HEK293 (cell line): ENCODE data around the gene LIPE.

Source experiments
- CTCF ChIA-PET: fragments of 350-600 bp; formaldehyde crosslinking; extraction: SDS; loops from one replicate; lab custom pipeline; 2021; ENCODE audit warnings: antibody characterized with exemption; lab: Yijun Ruan, JAX
- POLR2A ChIA-PET: fragments of 300-600 bp; formaldehyde crosslinking; extraction: SDS; loops from one replicate; lab custom pipeline; 2020; ENCODE audit warnings: antibody characterized with exemption, inconsistent platforms; lab: Yijun Ruan, JAX
- H3K27ac ChIP-seq: fragments of 200-500 bp; sonication (Bioruptor generic); 2 replicates; pipeline ENCODE4 v1.5.1; 2014; ENCODE audit warnings: low read depth, low read length, control low read depth, inconsistent platforms; ENCODE audit errors: extremely low read depth
- H3K36me3 ChIP-seq, 2 experiments: fragments of 200-500 bp in 1 of 2; sonication (Bioruptor generic) in 1 of 2; 1 replicate in 1 of 2; 2 replicates in 1 of 2; pipeline ENCODE4 v1.5.1; 2014 to 2017; ENCODE audit warnings: inconsistent platforms in 2 of 2, low read length in 2 of 2; ENCODE audit not compliant: control insufficient read depth in 2 of 2, insufficient read depth in 1 of 2
- H3K4me1 ChIP-seq: fragments of 200-500 bp; sonication (Bioruptor generic); 2 replicates; pipeline ENCODE4 v1.5.1; 2014; ENCODE audit warnings: mild to moderate bottlenecking, low read length, inconsistent platforms; ENCODE audit not compliant: control insufficient read depth, insufficient read depth
- H3K4me3 ChIP-seq: 2 replicates; pipeline ENCODE4 v1.5.1; 2011; ENCODE audit warnings: low read depth, mild to moderate bottlenecking, control low read depth, low read length, moderate library complexity
- H3K9me3 ChIP-seq: fragments of 200-500 bp; sonication (Bioruptor generic); 2 replicates; pipeline ENCODE4 v1.5.1; 2014; ENCODE audit warnings: low read depth, low read length, inconsistent platforms; ENCODE audit not compliant: control insufficient read depth, insufficient read depth
- BCL11B ChIP-seq: fragments of 450-650 bp; formaldehyde crosslinking; IDR thresholded peaks from 2 replicates; pipeline ENCODE4 v1.5.1; 2016; ENCODE audit warnings: low read depth, missing biosample characterization, missing genetic modification characterization
- KLF9 ChIP-seq: fragments of 450-650 bp; formaldehyde crosslinking; IDR thresholded peaks from 2 replicates; pipeline ENCODE4 v1.5.1; 2016; ENCODE audit warnings: missing biosample characterization, missing genetic modification characterization, low read depth
- SCRT2 ChIP-seq: fragments of 450-650 bp; formaldehyde crosslinking; IDR thresholded peaks from 2 replicates; pipeline ENCODE4 v1.5.1; 2016; ENCODE audit warnings: missing biosample characterization, missing genetic modification characterization
- ZBTB17 ChIP-seq: fragments of 450-650 bp; formaldehyde crosslinking; IDR thresholded peaks from 2 replicates; pipeline ENCODE4 v1.5.1; 2016; ENCODE audit warnings: missing biosample characterization, missing genetic modification characterization
- ZNF24 ChIP-seq: fragments of 450-650 bp; formaldehyde crosslinking; IDR thresholded peaks from 2 replicates; pipeline ENCODE4 v1.5.1; 2016; ENCODE audit warnings: missing biosample characterization, missing genetic modification characterization
- ZNF585B ChIP-seq: fragments of 450-650 bp; formaldehyde crosslinking; IDR thresholded peaks from 2 replicates; pipeline ENCODE4 v1.5.1; 2016; ENCODE audit warnings: missing biosample characterization, missing genetic modification characterization
- ZNF621 ChIP-seq: fragments of 450-650 bp; formaldehyde crosslinking; IDR thresholded peaks from 2 replicates; pipeline ENCODE4 v1.5.1; 2017; ENCODE audit warnings: missing biosample characterization, missing genetic modification characterization
- ZNF645 ChIP-seq: fragments of 450-650 bp; formaldehyde crosslinking; IDR thresholded peaks from 2 replicates; pipeline ENCODE4; 2016; ENCODE audit warnings: missing biosample characterization, missing genetic modification characterization
- ZSCAN16 ChIP-seq: fragments of 450-650 bp; formaldehyde crosslinking; IDR thresholded peaks from 2 replicates; pipeline ENCODE4 v1.5.1; 2016; ENCODE audit warnings: missing biosample characterization, missing genetic modification characterization
- TF ChIP-seq, protein P1 (sequence below): fragments of 450-650 bp; formaldehyde crosslinking; IDR thresholded peaks from 2 replicates; pipeline ENCODE4 v1.5.1; 2016; ENCODE audit warnings: missing biosample characterization, missing genetic modification characterization
- TF ChIP-seq, protein P2 (sequence below): fragments of 450-650 bp; formaldehyde crosslinking; IDR thresholded peaks from 2 replicates; pipeline ENCODE4 v1.5.1; 2016; ENCODE audit warnings: missing biosample characterization, missing genetic modification characterization, low read depth
- TF ChIP-seq, protein P3 (sequence below): fragments of 450-650 bp; formaldehyde crosslinking; IDR thresholded peaks from 2 replicates; pipeline ENCODE4 v1.5.1; 2016; ENCODE audit warnings: missing biosample characterization, missing genetic modification characterization
- TF ChIP-seq, protein P4 (sequence below): fragments of 450-650 bp; formaldehyde crosslinking; IDR thresholded peaks from 2 replicates; pipeline ENCODE4 v1.5.1; 2017; ENCODE audit warnings: missing biosample characterization, missing genetic modification characterization

LIPE gene

DNA sequence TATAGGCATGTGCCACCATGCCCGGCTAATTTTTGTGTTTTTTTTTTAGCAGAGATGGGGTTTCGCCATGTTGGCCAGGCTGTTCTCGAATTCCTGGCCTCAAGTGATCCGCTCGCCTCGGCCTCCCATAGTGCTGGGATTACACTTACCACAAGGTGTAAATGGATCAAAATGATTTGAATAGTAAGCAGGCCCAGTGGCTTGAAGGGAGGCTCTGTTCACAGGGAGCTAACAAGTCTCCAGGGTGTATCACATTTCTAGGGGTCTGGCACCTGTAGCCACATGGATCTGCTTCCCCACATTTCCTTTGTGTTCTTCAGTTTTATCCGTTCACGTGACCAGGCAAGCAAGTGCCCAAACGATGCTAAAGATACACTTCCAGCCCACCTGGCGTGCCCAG lies 23.6 kb downstream of the LIPE start:
- Histone ChIP-seq H3K9me3 (no peaks in the 10 kb centered on the region), H3K4me3 (no peak overlapping the region), H3K27ac (no peak overlapping the region), H3K36me3 (peaks cover 2 to 4% of the 10 kb centered on the region in 2 experiments; a peak in 2 of 3 replicates), H3K4me1 (peaks cover 9% of the 10 kb centered on the region)
- TF ChIP-seq BCL11B (tag by site-specific recombination) (no peak), ZBTB17 (tag by site-specific recombination) (no peak), ZSCAN16 (peak; percentile 82), ZNF24 (tag by site-specific recombination) (no peak)
- TF ChIP-seq, protein P1, sequence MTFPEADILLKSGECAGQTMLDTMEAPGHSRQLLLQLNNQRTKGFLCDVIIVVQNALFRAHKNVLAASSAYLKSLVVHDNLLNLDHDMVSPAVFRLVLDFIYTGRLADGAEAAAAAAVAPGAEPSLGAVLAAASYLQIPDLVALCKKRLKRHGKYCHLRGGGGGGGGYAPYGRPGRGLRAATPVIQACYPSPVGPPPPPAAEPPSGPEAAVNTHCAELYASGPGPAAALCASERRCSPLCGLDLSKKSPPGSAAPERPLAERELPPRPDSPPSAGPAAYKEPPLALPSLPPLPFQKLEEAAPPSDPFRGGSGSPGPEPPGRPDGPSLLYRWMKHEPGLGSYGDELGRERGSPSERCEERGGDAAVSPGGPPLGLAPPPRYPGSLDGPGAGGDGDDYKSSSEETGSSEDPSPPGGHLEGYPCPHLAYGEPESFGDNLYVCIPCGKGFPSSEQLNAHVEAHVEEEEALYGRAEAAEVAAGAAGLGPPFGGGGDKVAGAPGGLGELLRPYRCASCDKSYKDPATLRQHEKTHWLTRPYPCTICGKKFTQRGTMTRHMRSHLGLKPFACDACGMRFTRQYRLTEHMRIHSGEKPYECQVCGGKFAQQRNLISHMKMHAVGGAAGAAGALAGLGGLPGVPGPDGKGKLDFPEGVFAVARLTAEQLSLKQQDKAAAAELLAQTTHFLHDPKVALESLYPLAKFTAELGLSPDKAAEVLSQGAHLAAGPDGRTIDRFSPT: no peak
- TF ChIP-seq, protein P2, sequence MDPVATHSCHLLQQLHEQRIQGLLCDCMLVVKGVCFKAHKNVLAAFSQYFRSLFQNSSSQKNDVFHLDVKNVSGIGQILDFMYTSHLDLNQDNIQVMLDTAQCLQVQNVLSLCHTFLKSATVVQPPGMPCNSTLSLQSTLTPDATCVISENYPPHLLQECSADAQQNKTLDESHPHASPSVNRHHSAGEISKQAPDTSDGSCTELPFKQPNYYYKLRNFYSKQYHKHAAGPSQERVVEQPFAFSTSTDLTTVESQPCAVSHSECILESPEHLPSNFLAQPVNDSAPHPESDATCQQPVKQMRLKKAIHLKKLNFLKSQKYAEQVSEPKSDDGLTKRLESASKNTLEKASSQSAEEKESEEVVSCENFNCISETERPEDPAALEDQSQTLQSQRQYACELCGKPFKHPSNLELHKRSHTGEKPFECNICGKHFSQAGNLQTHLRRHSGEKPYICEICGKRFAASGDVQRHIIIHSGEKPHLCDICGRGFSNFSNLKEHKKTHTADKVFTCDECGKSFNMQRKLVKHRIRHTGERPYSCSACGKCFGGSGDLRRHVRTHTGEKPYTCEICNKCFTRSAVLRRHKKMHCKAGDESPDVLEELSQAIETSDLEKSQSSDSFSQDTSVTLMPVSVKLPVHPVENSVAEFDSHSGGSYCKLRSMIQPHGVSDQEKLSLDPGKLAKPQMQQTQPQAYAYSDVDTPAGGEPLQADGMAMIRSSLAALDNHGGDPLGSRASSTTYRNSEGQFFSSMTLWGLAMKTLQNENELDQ (tag by site-specific recombination): no peak
- CTCF ChIA-PET: interaction anchor here (0.5 kb wide), 1 partner anchor 165 kb away, joined by 3 read pairs; no protein-coding TSS in a partner anchor
- POLR2A ChIA-PET: interaction anchor here (0.7 to 0.9 kb wide), 3 partner anchors 8 to 437 kb away, joined by 3 to 6 read pairs (median 4); no protein-coding TSS in a partner anchor

DNA sequence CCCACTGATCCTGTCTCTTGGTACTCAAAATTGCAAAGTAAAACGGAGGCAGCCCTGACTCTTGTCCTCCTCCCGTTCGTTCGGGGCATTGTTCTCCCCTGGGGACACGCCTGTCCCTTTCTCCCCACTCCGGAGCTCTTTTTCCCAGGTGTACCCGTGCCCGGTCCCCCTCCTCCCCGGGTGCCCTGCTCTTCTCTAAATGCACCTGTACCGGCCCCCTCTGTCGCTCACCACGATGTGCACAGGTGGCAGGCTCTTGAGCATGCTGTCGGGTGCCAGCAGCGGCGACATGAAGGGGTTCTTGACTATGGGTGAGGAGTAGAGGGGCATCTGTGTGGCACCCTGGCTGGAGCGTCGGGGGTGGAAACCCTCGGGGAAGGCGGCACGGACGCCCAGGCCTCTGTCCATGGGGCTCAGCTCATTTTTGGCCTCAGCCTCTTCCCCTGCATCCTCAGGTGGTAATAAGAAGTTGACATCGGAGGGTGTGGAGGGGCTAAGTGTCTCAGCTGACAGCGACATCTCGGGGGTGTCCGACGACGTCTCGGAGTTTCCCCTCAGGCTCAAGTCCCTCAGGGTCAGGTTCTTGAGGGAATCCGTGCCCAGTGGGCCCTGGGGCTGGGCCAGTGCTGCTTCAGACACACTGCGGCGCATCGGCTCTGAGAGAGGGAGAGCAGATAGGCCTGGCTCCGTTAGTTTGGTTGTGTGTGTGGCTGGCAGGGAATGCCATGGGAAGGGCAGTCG lies 24.6 kb downstream of the LIPE start:
- Histone ChIP-seq H3K36me3 (peaks cover 2 to 4% of the 10 kb centered on the region in 2 experiments; a peak in 2 of 3 replicates), H3K4me3 (no peak overlapping the region), H3K4me1 (peaks cover 12% of the 10 kb centered on the region), H3K27ac (peak overlapping the region; percentile 24; the same call in 1 of the 2 replicates), H3K9me3 (no peaks in the 10 kb centered on the region)
- TF ChIP-seq KLF9 (tag by site-specific recombination): no peak
- TF ChIP-seq ZNF621: no peak
- TF ChIP-seq ZNF645 (tag by site-specific recombination): no peak
- TF ChIP-seq ZNF585B (tag by site-specific recombination): no peak
- TF ChIP-seq, protein P3, sequence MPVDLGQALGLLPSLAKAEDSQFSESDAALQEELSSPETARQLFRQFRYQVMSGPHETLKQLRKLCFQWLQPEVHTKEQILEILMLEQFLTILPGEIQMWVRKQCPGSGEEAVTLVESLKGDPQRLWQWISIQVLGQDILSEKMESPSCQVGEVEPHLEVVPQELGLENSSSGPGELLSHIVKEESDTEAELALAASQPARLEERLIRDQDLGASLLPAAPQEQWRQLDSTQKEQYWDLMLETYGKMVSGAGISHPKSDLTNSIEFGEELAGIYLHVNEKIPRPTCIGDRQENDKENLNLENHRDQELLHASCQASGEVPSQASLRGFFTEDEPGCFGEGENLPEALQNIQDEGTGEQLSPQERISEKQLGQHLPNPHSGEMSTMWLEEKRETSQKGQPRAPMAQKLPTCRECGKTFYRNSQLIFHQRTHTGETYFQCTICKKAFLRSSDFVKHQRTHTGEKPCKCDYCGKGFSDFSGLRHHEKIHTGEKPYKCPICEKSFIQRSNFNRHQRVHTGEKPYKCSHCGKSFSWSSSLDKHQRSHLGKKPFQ: no peak
- 0 out of 2 replicates have a peak, but pooled peaks have one; percentile 16 for TF ChIP-seq SCRT2 (tag by site-specific recombination)
- TF ChIP-seq, protein P4, sequence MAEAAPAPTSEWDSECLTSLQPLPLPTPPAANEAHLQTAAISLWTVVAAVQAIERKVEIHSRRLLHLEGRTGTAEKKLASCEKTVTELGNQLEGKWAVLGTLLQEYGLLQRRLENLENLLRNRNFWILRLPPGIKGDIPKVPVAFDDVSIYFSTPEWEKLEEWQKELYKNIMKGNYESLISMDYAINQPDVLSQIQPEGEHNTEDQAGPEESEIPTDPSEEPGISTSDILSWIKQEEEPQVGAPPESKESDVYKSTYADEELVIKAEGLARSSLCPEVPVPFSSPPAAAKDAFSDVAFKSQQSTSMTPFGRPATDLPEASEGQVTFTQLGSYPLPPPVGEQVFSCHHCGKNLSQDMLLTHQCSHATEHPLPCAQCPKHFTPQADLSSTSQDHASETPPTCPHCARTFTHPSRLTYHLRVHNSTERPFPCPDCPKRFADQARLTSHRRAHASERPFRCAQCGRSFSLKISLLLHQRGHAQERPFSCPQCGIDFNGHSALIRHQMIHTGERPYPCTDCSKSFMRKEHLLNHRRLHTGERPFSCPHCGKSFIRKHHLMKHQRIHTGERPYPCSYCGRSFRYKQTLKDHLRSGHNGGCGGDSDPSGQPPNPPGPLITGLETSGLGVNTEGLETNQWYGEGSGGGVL: no peak
- ChIA-PET CTCF (interaction anchor here (0.7 to 3.4 kb wide), 6 partner anchors 8 to 294 kb away, joined by 3 to 33 read pairs (median 5); no protein-coding TSS in a partner anchor), POLR2A (interaction anchor here (0.7 to 1.2 kb wide), 5 partner anchors 13 to 56 kb away, joined by 3 to 6 read pairs (median 4); no protein-coding TSS in a partner anchor)
